GM18520 (cell line): ENCODE results near the gene TAB3.
"Not testable (repeated sequence)": the region's sequence is repeated elsewhere in the genome, so short reads cannot be mapped to it uniquely, and the experiment has no call there.

Experiments used
- ATAC-seq: cut with Tn5 transposase; IDR thresholded peaks from one replicate; pipeline ENCODE4 v1.9.1; 2021; ENCODE audit not compliant: unreplicated experiment

Gene TAB3

GRCh38 chrX:30819080-30819479 lies 70.0 kb downstream of the TAB3 start:
- peak; percentile 35 for ATAC-seq

GRCh38 chrX:30816079-30816478 lies 73.0 kb downstream of the TAB3 start:
- ATAC-seq: no peak

GRCh38 chrX:30814978-30815377 lies 74.1 kb downstream of the TAB3 start:
- ATAC-seq: no peak

DNA sequence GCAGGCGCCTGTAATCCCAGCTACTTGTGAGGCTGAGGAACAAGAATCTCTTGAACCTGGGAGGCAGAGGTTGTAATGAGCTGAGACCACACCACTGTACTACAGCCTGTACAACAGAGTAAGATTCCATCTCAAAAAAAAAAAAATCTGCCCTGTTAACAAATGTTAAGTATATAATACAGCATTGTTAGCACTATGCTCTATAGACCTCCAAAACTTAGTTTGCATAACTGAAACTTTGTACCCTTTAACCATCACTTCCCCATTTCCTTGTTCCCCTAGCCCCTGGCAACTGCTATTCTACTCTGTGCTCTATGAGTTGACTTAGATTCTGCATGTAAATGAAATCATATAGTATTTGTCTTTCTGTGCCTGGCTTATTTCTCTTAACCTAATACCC lies 76.7 kb downstream of the TAB3 start:
- ATAC-seq: peak; percentile 98

GRCh38 chrX:30806187-30806728 lies 82.8 kb downstream of the TAB3 start:
- no peak for ATAC-seq

GRCh38 chrX:30804462-30804861 lies 84.6 kb downstream of the TAB3 start:
- no peak for ATAC-seq

DNA sequence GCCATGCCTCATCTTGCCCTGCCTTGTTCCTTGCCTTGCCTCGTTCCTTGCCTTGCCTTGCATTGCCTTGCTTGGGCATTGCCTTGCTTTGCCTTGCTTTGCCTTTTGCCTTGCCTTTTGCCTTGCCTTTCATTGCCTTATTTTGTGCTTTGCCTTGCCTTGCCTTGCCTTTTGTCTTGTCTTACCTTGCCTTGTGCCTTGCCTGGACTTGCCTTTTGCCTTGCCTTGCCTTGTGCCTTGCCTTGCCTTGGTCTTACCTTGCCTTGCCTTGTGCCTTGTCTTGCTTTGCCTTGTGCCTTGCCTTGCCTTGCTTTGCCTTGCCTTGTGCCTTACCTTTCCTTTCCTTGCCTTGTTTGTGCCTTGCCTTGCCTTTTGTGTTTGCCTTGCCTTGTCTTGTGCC lies 88.2 kb downstream of the TAB3 start:
- no peak for ATAC-seq

- no peak for ATAC-seq
These were observed 89.7 kb downstream of the TAB3 start for GRCh38 chrX:30799327-30799726.

DNA sequence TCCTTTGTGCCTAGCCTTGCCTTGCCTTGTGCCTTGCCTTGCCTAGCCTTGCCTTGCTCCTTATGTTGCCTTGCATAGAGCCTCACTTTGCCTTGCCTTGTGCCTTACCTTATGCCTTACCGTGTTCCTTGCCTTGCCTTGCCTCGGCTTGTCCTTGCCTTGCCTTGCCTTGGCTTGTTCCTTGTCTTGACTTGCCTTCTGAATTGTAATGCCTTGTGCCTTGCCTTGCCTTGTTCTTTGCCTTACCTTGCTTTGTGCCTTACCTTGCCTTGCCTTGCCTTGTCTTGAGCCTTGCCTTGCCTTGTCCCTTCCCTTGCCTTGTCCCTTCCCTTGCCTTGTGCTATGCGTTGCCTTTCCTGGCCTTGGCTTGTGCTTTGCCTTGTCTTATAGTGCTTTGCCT lies 90.2 kb downstream of the TAB3 start:
- no peak for ATAC-seq

DNA sequence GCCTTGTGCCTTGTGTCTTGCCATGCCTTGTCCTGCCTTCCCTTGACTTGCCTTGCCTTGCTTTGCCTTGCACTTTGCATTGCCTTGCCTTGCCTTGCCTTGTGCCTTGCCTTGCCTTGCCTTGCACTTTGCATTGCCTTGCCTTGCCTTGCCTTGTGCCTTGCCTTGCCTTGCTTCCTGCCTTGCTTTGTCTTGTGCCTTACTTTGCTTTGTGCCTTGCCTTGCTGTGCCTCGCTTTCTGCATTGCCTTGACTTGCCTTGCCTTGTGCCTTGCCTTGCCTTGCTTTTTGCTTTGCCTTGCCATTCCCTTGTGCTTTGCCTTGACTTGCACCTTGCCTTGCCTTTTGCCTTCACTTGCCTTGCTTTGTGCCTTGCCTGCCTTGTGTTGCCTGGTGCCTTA lies 91.8 kb downstream of the TAB3 start:
- not testable (repeated sequence) for ATAC-seq

DNA sequence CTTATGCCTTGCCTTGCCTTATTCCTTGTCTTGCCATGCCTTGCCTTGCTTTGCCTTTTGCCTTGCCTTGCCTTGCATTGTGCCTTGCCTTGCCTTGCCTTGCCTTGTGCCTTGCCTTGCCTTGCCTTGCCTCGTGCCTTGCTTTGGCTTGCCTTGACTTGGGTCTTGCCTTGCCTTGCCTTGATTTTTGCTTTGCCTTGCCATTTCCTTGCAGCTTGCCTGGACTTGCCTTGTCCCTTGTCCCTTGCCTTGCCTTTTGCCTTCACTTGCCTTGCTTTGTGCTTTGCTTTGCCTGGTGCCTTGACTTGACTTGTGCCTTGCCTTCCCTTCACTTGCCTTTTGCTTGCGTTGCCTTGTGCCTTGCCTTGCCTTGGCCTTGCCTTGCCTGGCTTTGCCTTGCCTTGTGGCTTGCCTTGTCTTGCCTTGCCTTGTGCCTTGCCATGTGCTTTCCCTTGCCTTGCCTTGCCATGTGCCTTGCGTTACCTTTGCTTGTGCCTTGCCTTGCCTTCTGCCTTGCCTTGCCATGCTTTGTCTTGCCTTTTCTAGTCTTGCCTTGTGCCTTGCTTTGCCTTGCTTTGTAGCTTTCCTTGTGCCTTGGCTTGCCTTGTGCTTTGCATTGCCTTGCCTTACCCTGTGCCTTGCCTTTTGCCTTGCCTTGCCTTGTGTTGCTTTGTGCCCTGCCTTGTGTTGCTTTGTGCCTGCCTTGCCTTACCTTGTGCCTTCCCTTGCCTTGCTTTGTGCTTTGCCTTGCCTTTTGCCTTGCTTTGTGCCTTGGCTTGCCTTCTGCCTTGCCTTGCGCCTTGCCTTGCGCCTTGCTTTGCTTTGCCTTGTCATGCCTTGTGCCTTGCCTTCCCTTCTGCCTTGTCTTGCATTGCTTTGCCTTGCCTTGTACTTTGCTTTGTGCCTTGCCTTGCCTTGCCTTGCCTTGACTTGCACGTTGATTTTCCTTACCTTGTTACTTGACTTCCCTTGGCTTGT lies 92.8 kb downstream of the TAB3 start:
- ATAC-seq: no peak

GRCh38 chrX:30794497-30794896 lies 94.6 kb downstream of the TAB3 start:
- ATAC-seq: no peak

- ATAC-seq: no peak
These were observed 95.3 kb downstream of the TAB3 start for GRCh38 chrX:30793767-30794103.

DNA sequence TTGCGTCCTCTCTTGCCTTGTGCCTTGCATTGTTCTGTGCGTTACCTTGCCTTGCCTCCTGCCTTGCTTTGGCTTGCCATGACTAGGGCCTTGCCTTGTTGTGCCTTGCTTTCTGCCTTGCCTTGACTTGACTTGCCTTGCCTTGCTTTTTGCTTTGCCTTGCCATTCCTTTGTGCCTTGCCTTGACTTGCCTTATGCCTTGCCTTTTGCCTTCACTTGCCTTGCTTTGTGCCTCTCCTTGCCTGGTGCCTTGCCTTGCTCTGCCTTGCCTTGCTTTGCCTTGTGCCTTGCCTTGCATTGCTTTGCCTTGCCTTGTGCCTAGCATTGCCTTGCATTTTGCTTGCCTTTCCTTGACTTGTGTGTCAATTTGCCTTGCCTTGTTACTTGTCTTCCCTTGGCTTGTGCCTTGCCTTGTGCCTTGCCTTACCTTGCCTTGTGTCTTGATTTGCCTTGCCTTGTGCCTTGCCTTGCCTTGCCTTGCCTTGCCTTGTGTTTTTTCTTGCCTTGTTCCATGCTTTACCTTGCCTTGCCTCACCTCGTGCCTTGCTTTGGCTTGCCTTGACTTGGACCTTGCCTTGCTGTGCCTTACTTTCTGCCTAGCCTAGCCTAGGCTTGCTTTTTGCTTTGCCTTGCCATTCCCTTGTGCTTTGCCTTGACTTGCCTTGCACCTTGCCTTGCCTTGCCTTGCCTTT lies 95.8 kb downstream of the TAB3 start:
- no peak for ATAC-seq

- ATAC-seq: no peak
These were observed 97.5 kb downstream of the TAB3 start for GRCh38 chrX:30791296-30792278.

GRCh38 chrX:30787012-30787411 lies 102.0 kb downstream of the TAB3 start:
- no peak for ATAC-seq

DNA sequence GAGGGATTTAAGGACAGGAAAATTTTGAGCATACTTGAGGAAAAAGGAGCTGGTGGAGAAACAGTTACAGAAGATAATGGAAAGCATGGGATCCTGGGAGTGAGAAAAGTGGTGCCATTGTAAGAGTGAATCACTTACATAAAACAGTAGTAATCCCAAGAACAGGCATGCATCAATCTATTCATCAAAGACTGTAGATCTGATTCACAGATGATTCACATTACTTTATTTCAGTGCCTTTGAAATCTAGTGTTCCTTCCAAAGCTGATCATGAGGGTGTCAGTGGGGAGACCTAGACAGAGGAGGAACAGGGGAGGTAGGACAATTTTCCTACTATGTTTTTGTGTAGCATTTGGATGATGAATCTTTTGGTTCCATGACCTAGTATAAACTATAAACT lies 102.7 kb downstream of the TAB3 start:
- no peak for ATAC-seq

DNA sequence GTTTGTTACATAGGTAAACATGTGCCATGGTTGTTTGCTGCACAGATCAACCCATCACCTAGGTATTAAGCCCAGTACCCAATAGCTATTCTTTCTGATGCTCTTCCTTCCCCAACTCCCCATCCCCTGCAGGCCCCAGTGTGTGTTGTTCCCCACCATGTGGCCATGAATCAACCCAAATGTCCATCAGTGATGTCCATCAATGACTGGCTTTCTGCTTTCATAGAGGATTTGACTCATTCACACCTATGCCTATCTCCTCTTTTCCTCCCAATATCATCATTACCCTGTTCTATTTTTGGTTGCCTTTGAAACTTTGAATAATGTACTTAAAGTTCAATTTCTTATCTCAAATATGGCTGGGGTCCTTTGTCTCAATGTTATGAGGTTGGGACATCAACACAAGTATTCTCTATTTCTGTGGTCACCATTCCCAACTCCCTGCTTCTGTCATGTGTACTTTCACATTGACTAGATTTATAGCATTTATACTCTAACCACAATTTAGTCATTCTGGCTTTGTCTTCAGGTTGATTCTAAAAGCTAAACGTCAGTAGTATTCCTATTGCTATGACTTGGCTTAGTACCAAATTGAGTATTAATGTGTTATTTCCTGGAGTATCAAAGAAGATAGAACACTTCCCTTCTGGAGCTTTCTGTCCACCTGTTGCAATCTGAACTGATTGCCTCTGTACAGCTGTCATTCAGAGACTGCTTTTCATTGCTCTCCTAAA lies 107.2 kb downstream of the TAB3 start:
- no peak for ATAC-seq

DNA sequence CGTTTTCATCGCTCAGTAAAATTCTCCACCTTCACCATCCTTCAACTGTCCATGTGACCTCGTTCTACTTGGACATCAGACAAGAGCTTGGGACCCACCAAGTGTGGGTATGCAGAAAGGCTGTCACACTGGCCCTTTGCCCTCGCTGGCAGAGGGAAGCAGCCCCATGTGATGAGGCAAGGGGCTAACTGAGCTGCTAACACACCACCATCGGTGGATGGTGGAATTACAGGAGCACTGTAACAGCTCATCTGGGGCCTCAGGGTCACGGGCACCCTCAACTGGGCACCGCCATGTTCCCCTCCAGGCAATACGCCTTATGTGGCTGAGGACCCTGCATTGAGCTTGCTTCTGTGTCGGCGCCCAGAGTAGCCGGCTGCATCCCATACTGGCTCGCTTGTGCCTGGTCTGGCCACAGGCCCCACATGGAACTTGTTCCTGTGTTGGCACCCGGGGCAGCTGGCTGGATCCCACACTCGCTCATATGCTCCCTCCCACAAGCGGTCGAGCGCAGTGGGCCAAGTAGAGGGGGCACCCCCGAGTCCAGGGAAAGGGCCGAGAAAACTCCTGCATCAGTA lies 109.5 kb downstream of the TAB3 start:
- ATAC-seq: no peak

GRCh38 chrX:30777575-30777974 lies 111.5 kb downstream of the TAB3 start:
- no peak for ATAC-seq
